ENCODE results near the gene ZFHX3.

ZFHX3 gene

GRCh38 chr16:72744076-72744793, 303.7 kb downstream of the ZFHX3 start:
- no peaks in the 10 kb centered on the region; the same call in 1 of the 2 replicates for H3K9me3 ChIP-seq (ENCODE audit: insufficient read depth, low read depth, low read length)
- H3K27ac ChIP-seq (ENCODE audit: low read depth, low read length): no peak overlapping the region
- no peak overlapping the region for H3K9ac ChIP-seq (ENCODE audit: low read depth, low read length)
- no peaks in the 10 kb centered on the region for H3K36me3 ChIP-seq (ENCODE audit: insufficient read depth, low read length)
- H3K4me1 ChIP-seq (ENCODE audit: insufficient read depth, low read length): peaks cover 15% of the 10 kb centered on the region
- no peak overlapping the region for H3K4me3 ChIP-seq (ENCODE audit: low read length)
- 99% methylated on average over 2 of the region's 2 CpGs for WGBS
- H3K27me3 ChIP-seq (ENCODE audit: insufficient read depth, low read length): no peaks in the 10 kb centered on the region

DNA sequence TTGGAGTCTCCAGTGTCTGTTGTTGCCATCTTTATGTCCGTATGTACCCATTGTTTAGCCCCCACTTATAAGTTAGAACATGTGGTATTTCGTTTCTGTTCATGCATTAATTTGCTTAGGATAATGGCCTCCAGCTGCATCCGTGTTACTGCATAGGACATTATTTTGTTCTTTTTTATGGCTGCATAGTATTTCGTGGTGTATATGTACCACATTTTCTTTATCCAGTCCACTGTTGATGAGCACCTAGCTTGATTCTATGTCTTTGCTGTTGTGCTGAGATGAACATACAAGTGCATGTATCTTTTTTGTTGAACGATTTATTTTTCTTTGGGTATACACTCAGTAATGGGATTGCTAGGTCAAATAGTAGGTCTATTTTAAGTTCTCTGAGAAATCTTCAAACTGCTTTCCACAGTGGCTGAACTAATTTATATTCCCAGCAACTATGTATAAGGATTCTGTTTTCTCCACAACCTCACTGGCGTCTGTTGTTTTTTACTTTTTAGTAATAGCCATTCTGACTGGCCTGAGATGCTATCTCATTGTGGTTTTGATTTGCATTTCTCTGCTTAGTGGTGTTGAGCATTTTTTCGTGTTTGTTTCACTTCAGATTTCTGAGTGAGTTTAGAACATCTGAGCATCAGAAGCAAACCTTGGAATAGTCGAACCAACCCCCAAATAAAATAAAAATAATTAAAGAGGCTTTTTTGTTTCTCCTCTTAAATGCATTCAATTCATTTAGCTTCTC, 304.7 kb downstream of the ZFHX3 start:
- no peaks in the 10 kb centered on the region; the same call in 1 of the 2 replicates for H3K9me3 ChIP-seq (ENCODE audit: insufficient read depth, low read depth, low read length)
- no peaks in the 10 kb centered on the region for H3K36me3 ChIP-seq (ENCODE audit: insufficient read depth, low read length)
- WGBS: 91% methylated on average over 7 of the region's 8 CpGs
- peaks cover 16% of the 10 kb centered on the region for H3K4me1 ChIP-seq (ENCODE audit: insufficient read depth, low read length)
- no peak overlapping the region for H3K4me3 ChIP-seq (ENCODE audit: low read length)
- H3K9ac ChIP-seq (ENCODE audit: low read depth, low read length): no peak overlapping the region
- H3K27me3 ChIP-seq (ENCODE audit: insufficient read depth, low read length): no peaks in the 10 kb centered on the region
- H3K27ac ChIP-seq (ENCODE audit: low read depth, low read length): no peak overlapping the region

DNA sequence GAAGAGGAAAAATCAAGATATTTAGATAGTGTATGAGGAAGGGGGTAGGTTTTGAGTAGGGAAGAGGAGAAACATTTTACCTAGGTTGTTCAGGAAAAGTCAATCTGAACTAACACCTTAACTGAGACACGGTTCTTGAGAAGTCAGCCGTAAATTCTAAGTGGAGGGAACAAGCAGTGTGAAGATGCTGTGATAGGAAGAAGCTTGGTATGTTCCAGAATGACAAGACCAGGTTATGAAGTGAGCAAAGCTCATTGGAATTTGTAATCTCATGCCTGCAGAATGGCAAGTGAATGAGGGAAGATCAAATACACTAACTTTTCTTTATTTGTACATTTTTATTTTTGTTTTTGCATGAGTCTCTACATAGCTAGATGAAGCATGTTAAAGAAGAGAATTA, 307.6 kb downstream of the ZFHX3 start:
- H3K9ac ChIP-seq (ENCODE audit: low read depth, low read length): no peak overlapping the region
- H3K27me3 ChIP-seq (ENCODE audit: insufficient read depth, low read length): no peaks in the 10 kb centered on the region
- H3K36me3 ChIP-seq (ENCODE audit: insufficient read depth, low read length): no peaks in the 10 kb centered on the region
- H3K9me3 ChIP-seq (ENCODE audit: insufficient read depth, low read depth, low read length): no peaks in the 10 kb centered on the region; the same call in 1 of the 2 replicates
- peaks cover 19% of the 10 kb centered on the region for H3K4me1 ChIP-seq (ENCODE audit: insufficient read depth, low read length)
- 91% methylated on average over 2 of the region's 2 CpGs for WGBS
- no peak overlapping the region for H3K4me3 ChIP-seq (ENCODE audit: low read length)
- H3K27ac ChIP-seq (ENCODE audit: low read depth, low read length): no peak overlapping the region

DNA sequence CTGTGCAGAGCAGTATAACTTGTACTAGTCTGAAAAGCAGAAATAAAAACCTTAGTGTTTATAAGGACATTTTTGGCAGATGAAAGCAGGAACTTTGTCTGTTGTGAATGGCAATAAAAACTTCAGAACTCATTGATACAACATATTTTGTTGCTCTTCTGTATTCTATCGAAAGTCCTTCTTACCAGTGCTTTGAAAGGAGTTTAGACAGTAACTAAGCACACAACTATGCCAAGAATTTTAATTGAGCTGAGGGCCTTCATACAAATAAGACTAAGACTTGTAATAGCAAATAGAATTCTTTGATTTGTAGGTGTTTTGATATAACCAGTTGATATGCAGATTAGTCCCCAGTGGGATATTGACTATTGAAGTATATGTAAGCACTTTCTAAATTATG, 308.4 kb downstream of the ZFHX3 start:
- H3K27me3 ChIP-seq (ENCODE audit: insufficient read depth, low read length): no peaks in the 10 kb centered on the region
- H3K4me3 ChIP-seq (ENCODE audit: low read length): no peak overlapping the region
- H3K4me1 ChIP-seq (ENCODE audit: insufficient read depth, low read length): peaks cover 19% of the 10 kb centered on the region
- H3K9ac ChIP-seq (ENCODE audit: low read depth, low read length): no peak overlapping the region
- H3K9me3 ChIP-seq (ENCODE audit: insufficient read depth, low read depth, low read length): no peaks in the 10 kb centered on the region; the same call in 1 of the 2 replicates
- no peaks in the 10 kb centered on the region for H3K36me3 ChIP-seq (ENCODE audit: insufficient read depth, low read length)
- WGBS: 78% methylated on average over 1 of the region's 1 CpG
- H3K27ac ChIP-seq (ENCODE audit: low read depth, low read length): no peak overlapping the region

DNA sequence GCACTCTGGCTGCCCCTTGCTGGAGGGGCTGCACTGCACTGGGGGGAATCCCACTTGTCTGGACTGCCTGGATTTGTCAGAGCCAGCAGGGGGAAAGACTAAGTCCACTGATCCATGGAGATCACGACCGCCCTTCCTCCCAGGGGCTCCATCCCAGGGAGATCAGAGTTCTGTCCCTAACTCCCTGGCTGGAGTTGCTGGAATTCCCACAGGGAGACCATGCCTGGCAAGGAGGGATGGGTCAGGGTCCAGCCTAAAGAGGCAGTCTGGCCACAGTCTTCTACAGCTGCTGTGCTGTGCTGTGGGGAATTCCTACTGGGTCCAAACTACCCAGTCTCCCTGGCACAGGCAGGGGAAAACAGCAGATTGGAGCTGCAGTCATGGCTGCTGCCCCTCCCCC, 311.9 kb downstream of the ZFHX3 start:
- 79% methylated on average over 2 of the region's 2 CpGs for WGBS

More for the DNA sequence above, 311.9 kb downstream of the ZFHX3 start:
- Histone ChIP-seq H3K27ac (ENCODE audit: low read depth, low read length) (no peak overlapping the region; the same call in 1 of the 2 replicates), H3K4me3 (ENCODE audit: low read length) (no peak overlapping the region), H3K4me1 (ENCODE audit: insufficient read depth, low read length) (peaks cover 19% of the 10 kb centered on the region), H3K27me3 (ENCODE audit: insufficient read depth, low read length) (no peaks in the 10 kb centered on the region), H3K9me3 (ENCODE audit: insufficient read depth, low read depth, low read length) (no peaks in the 10 kb centered on the region), H3K9ac (ENCODE audit: low read depth, low read length) (no peak overlapping the region), H3K36me3 (ENCODE audit: insufficient read depth, low read length) (no peaks in the 10 kb centered on the region)
